Stimulated activated CD8-positive, alpha-beta memory T cell treated with anti-CD3 and anti-CD28 coated beads, Interleukin-12 subunit alpha, Interleukin-12 subunit beta, amount 100 ng/mL, for 24 hours (primary cell): ENCODE measurements around the gene DCDC2C.

ENCODE experiments used
- DNase-seq: peaks from one replicate; pipeline ENCODE4 v3.0.0-alpha.2; 2020; ENCODE audit errors: extremely low read depth

Gene DCDC2C

DNA sequence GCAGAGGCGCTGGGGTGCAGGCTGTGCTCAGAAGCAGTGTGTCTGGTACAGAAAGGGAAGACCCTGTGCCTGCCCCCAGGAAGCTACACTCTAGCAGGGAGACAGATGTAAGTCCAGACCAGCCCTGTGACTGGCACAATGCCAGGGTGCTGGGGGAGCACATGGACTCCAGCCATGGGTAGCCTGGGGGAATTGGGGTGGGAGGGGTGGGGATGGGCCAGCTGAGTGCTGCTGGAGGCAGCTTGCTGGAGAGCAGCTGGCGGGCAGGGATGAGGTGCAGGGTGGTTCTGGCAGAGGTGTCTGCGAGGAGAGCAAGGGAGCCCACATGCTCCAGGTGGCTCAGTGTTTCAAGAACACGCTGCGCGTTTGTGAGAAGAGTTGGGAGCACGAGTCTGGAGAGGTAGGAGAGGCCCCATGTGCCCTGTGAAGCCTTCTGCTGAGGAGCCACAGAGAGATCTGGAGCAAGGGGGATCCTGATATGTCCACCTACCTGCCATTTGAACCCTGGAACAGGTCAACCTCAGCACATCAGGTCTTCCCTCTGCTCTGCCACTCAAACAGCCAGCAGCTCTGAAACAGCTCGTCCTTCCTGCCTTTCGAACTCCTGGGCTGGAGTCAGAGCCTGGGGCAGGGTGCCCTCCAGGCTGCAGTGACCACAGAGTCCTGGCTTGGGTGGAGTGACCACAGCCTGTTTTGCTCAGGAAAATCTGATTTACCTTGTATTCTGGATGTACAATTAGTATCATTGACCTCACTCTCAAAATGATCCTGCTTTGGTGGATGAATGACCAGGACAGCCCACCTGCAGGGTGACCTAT is 30.3 kb upstream of the DCDC2C start:
- DNase-seq = no peak

DNA sequence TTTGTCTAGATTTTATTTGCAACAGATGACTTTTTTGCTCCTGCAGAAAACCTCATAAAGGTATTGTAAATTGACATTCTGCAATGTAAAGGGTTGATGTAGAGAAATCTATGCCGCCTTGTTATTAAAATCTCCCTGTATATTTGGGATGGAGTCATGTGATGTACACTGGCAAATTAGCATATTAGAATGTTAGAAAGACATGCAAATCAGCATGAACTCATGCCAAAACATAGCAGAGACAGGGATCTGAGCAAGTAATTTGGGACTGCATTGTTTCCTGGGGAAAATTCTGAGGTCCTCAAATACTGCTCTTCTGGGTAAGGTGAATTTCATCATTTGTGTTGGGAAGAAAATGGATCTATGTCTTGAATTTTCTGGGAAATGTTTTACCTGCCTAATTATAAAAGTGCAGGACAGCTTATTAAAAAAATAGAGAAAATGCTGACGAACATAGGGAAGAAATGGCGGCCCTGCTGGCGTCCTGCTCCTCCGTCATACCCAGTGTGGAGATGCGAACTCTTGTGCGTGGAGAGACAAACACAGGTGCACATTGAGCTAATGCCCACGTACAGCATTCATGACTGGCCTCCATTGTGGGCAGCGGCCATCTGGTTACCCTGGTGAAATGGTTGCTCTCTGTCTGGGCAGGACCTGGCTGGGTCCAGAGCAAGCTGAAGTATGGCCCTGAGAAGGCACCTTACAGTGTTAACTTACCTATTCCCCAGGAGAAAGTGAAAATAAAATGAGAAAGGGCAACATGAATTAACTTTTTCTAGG is 29.1 kb upstream of the DCDC2C start:
- no peak for DNase-seq

DNA sequence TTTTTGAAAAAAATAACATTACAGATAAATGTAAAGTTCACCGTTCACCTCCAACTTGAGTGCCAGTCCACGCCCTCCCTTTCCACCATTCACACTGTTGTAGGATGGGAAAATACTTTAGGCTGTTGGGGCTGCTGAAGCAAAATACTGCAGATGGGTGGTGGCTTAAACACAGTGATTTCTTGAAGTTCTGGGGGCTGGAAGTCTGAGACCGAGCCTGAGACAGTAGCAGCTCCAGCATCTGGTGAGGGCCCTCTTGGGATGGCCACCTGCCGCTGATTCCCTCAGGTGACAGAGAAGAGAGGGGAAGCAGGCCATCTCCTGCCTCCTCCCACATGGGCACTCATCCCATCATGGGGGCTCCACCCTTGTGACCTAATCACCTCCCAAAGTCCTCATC is 27.7 kb upstream of the DCDC2C start:
- DNase-seq = no peak

DNA sequence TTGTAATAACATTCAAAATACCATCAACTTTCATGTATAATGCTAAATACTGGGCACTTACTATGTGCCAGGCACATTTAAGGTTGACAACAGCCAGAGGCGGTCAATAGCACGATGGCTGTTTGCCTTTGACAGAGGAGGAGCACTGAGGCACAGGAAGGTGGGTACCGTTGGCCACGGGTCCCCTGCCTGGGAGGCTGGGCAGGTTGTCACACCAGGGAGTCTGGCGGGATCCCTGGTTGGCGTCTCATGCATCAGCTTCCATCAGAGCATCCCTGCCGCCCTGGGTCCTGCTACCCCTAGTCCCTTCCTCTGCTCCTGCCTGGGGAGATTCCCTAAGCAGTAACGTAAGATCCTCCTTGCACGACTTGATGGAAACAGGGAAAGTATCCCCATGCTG is 25.9 kb upstream of the DCDC2C start:
- no peak for DNase-seq

DNA sequence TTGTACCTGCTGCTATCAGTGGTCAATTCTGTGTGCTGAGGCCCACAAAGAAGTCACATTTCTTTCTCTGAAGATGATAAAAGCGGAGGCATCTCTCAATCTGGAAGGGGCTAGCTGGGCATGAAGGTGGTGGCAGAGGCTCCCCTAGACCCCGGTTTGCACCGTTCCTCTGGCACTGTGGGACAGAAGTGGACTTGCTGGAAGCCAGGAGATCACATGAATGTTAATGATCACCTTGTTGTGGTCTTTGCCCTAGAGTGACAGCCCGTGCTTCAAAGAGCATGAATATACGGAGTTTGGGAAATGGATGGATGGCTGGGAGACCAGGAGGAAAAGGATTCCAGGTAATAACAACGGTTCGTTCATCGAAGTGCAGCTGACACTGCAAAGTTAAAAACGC is 25.2 kb upstream of the DCDC2C start:
- no peak for DNase-seq

DNA sequence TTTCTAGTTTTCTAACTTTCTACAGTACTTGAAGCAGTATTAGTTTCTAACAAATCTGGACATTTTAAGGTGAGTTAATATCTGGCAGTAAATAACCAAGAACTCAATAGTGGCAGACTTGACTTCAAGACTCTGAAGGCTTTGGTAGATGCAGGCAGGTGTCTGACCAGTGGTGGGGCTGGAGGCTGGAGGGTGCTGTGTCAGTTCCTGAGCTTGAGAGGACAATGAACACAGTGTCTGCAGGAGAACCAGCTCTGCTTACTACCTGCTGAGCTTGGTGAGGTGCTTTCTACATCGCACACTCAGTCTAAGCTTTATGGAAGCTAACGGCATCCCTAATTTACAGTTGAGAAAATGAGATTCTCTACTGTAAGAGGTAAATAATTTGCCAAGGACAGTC is 24.2 kb upstream of the DCDC2C start:
- no peak for DNase-seq

DNA sequence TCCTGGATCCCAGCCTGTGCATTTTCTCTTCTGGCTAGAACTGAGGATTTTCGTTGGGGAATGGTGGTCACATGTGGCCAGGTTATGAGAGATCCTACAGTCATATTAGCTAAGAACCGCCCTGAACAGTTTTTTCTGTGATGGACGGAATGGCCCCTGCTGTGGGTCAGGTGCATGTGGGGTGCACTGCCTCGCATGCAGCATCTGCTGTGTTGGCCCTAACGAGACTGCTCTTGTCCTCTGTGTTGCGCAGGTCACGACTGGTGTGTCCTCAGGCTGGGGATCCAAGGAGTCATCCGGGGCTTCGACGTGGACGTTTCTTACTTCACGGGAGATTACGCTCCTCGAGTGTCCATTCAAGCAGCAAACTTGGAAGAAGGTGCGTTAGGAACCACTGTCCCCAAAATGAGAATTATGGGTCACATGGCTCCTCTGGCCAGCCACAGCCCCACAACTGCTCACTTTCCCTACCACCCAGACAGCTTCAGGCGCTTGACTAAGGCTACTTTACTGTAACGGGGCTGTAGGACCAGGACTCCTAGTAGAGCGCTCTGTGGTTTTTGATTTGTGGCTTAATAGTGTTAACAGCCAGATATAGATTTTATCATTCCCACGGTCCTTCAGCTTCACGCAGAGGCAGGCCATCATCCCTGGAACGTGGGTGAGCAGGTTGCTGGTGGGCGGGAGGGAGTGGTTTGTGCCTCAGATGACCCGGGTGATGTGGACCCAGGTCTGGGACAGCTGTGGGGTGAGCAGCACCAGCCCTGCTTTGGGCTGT is 23.6 kb upstream of the DCDC2C start:
- no peak for DNase-seq

DNA sequence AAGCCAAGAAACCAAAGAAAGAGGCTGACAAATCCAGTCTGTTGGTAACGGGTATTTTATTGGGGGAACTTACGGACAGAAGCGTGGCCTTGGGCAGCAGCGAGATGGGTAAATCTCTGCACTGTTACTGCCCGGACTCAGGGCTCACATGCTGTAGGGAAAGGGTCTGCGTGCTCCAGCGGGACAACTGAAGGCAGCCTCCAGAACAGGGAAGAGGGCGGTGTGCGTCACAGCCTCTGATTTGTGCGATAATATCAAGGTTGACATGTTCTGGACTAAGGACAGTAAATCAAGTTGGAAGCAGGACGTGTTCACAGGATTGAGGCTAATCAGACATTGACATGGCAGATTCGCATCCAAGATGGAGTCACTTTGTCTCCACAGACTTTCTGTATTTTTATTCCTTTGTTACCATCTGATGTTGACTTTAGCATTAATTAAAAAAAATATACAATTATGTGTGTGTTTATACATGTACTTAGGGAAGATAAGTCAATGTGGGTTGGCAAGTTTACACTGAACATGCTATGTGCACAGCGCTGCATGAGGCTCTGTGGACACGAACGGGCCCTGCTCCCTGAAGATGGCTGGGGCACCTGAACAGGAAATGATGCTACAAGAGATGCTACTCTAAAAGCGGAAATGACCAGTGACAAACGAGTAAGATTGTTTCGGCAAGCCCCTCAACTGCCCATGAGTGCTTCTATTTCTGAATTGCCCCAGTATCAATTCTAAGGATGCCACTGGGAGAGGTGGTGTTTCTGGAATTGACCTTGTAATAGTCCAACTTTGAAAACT is 22.6 kb upstream of the DCDC2C start:
- DNase-seq = no peak

DNA sequence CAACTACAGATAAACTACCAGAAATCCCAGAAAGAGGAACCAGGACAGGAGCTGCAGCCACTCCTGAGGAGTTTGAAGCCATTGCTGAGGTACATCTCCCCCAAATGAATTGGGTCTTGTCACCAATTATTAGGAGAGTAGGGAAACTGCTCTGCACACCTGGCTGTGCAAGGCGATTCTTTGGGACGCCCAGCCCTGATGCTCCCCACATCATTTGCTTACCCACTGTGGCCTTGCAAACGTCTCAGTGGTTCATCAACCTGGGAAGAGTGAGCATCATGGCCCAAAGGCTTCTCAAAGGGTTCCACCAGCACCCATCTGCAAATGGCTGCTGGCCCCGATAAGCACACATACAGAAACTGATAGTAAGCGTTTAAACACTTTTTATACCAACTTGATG is 21.8 kb upstream of the DCDC2C start:
- no peak for DNase-seq

DNA sequence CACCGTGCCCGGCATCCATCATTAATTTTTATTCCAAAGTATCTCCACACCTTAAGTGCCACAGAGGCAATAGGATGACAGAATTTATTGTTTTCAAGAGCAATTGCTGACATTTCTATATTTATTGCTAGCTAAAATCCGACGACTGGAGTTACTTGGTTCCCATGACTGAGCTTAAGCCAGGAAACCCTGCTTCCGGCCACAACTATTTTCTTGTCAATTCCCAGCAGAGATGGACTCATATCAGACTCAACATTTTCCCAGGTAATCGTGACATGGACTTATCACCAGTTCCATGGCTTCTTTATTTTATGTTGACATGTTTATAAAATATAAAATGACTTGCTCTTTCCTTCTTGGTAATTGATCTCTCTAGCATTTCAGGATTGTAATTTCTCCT is 20.6 kb upstream of the DCDC2C start:
- DNase-seq = no peak

DNA sequence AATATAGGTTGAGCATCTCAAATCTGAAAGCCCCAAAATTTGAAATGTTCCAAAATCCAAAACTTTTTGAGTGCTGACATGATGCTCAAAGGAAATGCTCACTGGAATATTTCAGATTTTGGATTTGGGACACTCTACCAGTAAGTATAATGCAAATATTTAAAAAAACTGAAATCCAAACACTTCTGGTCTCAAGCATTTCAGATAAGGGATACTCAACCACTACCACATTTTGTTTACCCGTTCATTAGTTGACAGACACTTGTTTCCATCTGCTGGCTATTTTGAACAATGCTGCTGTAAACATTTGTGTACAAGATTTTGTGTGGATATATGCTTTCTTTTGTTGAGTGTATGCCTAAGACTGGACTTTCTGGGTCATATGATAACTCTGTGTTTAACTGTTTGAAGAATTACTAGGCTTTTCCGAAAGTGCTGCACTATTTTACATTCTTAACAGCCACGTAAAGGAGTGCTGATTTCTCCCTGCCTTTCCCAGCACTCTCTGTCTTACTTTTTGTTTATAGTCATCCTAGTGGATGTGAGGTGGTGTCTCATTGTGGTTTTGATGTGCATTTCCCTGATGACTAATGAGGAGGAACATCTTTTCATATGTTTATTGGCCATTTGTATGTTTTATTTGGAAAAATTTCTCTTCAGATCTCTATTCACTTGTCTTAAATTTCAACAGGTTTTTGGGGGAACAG is 19.5 kb upstream of the DCDC2C start:
- DNase-seq = no peak

DNA sequence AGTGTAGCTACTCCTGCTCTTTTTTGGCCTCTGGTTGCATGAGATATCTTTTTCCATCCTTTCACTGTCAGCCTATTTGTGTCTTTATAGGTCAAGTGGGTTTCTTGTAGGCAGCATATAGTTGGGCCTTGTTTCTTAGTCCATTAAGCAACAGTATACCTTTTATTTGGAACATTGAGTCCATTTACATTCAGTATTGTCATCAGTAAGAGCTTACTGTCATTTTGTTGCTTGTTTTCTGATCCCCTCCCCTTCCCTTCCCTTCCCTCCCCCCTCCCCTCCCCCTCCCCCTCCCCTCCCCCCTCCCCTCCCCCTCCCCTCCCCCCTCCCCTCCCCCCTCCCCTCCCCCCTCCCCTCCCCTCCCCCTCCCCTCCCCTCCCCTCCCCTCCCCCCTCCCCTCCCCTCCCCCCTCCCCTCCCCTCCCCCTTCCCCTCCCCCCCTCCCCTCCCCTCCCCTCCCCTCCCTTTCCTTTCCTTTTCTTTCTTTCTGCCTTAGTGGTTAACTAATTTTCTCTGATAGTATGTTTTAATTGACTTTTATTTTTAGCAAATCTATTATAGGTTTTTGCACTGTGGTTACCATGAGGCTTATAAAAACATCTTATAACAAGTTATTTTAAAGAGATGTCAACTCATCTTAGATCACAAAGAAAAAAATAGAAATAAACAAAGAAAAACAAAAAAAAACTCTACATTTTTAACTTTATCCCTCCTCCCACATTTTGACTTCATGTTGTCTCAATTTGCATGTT is 13.2 kb upstream of the DCDC2C start:
- no peak for DNase-seq

DNA sequence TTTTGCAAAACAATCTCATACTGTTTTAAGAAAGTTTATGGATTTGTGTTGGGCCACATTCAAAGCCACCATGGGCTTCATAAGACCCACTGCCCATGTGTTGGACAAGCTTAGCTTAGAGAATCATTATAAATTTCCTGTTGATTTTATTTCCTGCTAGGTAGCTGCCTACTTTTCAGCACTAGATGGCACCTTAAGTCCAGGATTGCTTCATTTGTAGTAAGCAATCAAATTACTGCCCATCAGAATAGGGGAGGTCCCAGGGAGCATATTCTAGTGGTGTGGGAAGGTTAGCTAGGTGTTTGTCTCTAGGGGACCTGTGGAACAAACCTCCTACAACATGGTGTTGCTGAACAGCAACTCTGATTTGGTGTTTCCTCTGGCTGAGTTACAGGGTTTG is 11.0 kb upstream of the DCDC2C start:
- no peak for DNase-seq

DNA sequence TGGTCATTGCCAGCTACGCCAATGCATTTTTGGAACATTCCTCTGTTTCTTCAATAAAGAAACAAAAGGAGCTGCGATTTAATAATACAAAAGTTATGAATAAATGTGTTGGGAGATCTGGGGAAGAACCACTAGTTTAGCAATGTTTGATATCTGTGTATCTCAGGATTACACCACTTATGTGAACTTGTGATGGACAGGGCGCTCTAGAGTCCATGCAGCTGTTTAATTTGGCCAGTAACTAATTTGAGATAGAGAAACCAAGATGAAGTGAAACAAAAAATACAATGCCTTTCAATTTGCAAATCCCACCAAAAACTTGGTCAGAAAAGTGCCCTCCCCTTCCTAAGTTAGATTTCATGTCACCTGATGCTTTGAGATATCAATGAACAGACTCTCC is 6.8 kb upstream of the DCDC2C start:
- no peak for DNase-seq

DNA sequence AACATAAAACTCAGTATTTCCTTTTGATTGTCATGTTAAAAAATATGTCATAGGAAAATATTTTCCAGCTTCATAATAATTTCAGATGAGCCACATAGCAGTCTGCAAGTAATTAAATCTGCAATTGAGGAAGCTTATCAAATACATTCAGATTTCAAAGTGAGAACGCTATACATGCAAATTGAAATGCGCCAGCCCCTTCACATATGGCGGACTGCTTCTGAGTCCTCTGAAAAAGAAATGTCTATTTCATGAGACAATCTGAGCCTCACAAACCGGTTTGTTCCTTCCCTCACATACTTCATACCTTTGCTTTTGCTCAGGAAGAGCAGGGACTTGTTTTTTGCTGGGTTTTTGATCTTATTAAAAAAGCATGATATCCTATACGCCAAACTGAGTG is 2.3 kb upstream of the DCDC2C start:
- DNase-seq = no peak

DNA sequence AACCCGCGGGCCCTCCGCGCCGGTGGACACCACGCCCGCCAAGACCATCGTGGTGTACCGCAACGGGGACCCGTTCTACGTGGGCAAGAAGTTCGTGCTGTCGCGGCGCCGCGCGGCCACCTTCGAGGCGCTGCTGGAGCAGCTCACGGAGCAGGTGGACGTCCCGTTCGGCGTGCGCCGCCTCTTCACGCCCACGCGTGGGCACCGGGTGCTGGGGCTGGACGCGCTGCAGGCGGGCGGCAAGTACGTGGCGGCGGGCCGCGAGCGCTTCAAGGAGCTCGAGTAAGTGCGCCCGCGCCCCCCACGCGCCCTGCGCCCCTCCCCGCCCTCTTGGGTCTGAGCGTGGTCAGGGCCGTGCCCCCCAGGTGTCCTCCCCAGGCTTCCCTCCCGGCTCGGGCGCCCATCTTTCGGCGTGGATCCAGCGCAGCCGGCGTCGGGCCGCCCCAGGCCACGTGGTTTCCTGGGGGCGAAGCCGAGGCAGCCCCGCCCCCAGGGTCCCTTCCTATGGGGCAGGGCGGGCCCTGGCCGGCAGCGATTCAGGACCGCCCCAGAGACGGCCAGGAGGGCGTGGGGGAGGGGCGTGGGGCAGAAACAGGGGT is 481 bp downstream of the DCDC2C start:
- DNase-seq = no peak

DNA sequence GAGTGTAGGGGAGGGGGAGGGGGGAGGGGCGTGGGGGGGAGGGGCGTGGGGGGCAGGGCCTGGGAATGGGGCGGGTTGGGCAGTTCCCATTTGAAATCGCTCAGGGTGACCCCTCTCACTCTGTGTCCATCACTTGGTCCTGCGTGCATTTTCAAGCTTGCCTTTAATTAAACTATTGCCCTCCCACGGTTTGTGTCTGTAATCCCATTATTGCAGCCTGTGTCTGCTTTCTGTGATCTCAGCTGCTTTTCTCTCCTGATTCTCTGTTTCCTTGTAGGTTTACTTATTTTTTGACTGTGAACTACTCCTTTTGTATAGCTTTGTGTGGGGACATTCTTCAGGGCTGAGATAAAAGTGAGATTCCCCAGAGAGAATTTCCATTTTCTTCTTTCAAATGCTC is 1.3 kb downstream of the DCDC2C start:
- no peak for DNase-seq

DNA sequence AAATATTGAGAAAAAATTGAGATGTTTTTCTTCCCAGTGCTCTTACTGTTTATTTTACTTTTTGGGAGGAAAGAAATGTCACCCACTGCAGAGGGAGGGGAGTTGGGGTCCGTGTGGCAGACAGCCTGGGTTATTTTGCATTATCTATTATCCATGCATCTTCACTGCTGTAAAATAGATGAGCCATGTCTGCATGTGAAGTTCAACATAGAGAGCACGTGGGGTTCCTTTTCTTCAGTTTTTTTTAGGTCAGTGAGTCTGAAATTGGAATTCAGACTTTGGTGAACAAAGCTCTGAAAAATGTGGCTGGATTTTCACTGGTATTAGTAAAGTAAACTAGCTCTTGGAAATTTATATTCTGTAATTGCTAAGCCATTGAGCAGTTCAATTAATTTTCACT is 2.4 kb downstream of the DCDC2C start:
- DNase-seq = no peak

DNA sequence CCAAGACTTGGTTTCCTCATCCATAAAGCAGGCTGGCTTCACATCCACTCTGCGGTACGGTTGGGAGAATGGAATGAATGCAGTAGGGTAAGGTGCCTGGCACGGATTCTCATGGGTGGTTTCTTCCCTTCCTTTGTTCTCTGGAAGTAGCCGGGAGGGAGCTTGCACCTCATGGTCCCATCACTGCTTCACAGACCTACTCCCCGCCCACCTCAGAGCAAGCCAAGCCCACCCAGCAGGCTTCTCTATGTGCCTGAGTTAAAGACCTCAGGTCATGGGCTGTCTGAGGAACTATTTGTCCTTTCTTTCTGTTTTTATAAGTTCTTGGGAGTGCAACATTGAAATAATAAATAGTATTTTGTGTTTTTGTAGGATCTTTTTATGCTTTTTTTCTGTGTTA is 3.5 kb downstream of the DCDC2C start:
- DNase-seq = no peak

DNA sequence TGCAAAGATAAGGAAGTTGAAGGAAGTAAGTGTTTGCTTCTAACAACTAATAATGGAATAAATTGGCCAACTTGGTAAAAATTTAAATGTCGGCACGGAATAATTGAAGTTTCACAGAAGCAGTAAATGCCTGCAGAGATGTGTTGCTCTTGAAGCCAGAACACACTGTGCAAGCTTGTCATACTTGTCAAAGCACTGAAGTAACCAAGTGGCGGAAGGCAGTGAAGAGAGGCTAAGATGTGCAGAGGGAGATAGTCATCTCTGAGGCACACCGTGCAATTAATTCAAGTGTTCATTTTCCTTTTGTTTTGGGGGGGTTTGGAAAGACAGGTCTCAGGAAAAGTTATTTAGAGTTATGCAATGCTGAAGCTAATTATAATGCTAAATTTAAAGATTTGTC is 5.2 kb downstream of the DCDC2C start:
- no peak for DNase-seq
